Panc1 (cell line): ENCODE results near the gene CSTPP1. TPM values are rescaled to one million over a fixed set of nuclear protein-coding genes. Genes with fewer than 3 reads are reported as not detected.
A peak's percentile ranks its signal among the peaks of the same experiment; 100 is the strongest.

Experiments used
- ATAC-seq: fragments of 200-7000 bp; cut with Tn5 transposase; 2 replicates; pipeline ENCODE4 v1.9.1; 2020; ENCODE audit warnings: mild to moderate bottlenecking, moderate library complexity
- BruUV-seq: library from RNA; stranded (reverse); fragments of 400-500 nt; replicated peaks from 2 replicates; lab custom pipeline; 2021; lab: Mats Ljungman, UMichigan
- CTCF ChIA-PET: fragments of 300-600 bp; sonication (Branson Sonifier 250); formaldehyde crosslinking; loops from one replicate; lab custom pipeline; 2022; ENCODE audit warnings: antibody characterized with exemption; lab: Charles Lee
- POLR2A ChIA-PET: fragments of 300-600 bp; sonication (Branson Sonifier 250); formaldehyde crosslinking; loops from one replicate; lab custom pipeline; 2022; ENCODE audit warnings: antibody characterized with exemption; lab: Charles Lee
- DNase-seq: peaks from one replicate; pipeline ENCODE4 v3.0.0-alpha.2; 2010; ENCODE audit warnings: low read depth, low spot score
- H3K27ac ChIP-seq: 2 replicates; pipeline ENCODE4 v1.5.1; 2011; ENCODE audit warnings: mild to moderate bottlenecking, low read length, inconsistent platforms
- H3K27me3 ChIP-seq: fragments of 200-500 bp; sonication (Bioruptor generic); 2 replicates; pipeline ENCODE4 v1.6.0; 2014; ENCODE audit warnings: low read length, inconsistent platforms; ENCODE audit not compliant: control insufficient read depth, insufficient read depth
- H3K36me3 ChIP-seq: fragments of 200-500 bp; sonication (Bioruptor generic); 2 replicates; pipeline ENCODE4 v1.5.1; 2014; ENCODE audit warnings: inconsistent platforms, mild to moderate bottlenecking, low read length, moderate library complexity; ENCODE audit not compliant: control insufficient read depth, insufficient read depth
- H3K4me1 ChIP-seq: 2 replicates; pipeline ENCODE4 v1.5.1; 2011; ENCODE audit warnings: inconsistent platforms, mild to moderate bottlenecking, low read length, moderate library complexity; ENCODE audit not compliant: control insufficient read depth, insufficient read depth
- H3K4me3 ChIP-seq, 2 experiments: 2 replicates each; pipeline ENCODE4 v1.5.1; 2011 to 2012; ENCODE audit warnings: low read depth in 2 of 2, low read length in 2 of 2, mild to moderate bottlenecking in 2 of 2, inconsistent platforms in 1 of 2, moderate library complexity in 1 of 2
- H3K9me3 ChIP-seq: fragments of 200-500 bp; sonication (Bioruptor generic); 2 replicates; pipeline ENCODE4 v1.5.1; 2014; ENCODE audit warnings: low read depth, mild to moderate bottlenecking, inconsistent platforms, low read length, moderate library complexity; ENCODE audit not compliant: control insufficient read depth, insufficient read depth
- CTCF ChIP-seq: fragments of 450-650 bp; IDR thresholded peaks from 2 replicates; pipeline ENCODE4 v1.5.1; 2017; ENCODE audit warnings: mild to moderate bottlenecking
- POLR2AphosphoS5 ChIP-seq: IDR thresholded peaks from 2 replicates; pipeline ENCODE4 v1.6.1; 2012; ENCODE audit warnings: mild to moderate bottlenecking, low read depth, low read length, moderate library complexity
- SIN3A ChIP-seq: IDR thresholded peaks from 2 replicates; pipeline ENCODE4 v1.6.1; 2012; ENCODE audit warnings: low read depth, mild to moderate bottlenecking, low read length, moderate library complexity, borderline replicate concordance; ENCODE audit not compliant: insufficient read depth
- TCF7L2 ChIP-seq: IDR thresholded peaks from 2 replicates; pipeline ENCODE4 v1.6.1; 2011; ENCODE audit warnings: mild to moderate bottlenecking, low read depth, low read length, inconsistent platforms
- in situ Hi-C: cut with HindIII; loops from 2 replicates; pipeline ENCODE4 v1.10.0; 2016; ENCODE audit warnings: low sequenced_read_pairs, low pct_unique_long_range_greater_than_20kb
- intact Hi-C: fragments of 100-400 bp; cut with micrococcal nuclease; formaldehyde crosslinking; loops from one replicate; pipeline ENCODE4 v1.10.0; 2022; ENCODE audit not compliant: unreplicated experiment
- total RNA-seq: library from RNA; stranded (reverse); gene quantifications from one replicate; pipeline ENCODE4 v1.2.1, GENCODE V29; 2021; ENCODE audit not compliant: unreplicated experiment
- TF ChIP-seq, protein P1 (sequence below), 2 experiments: IDR thresholded peaks; 2 replicates each; pipeline ENCODE4 v1.6.1; 2011 to 2012; ENCODE audit warnings: low read depth in 2 of 2, control low read depth in 1 of 2, low read length in 1 of 2, mild to moderate bottlenecking in 1 of 2, moderate library complexity in 1 of 2; ENCODE audit not compliant: insufficient read depth in 1 of 2

CSTPP1 gene
- total RNA-seq, 1 experiment from 2014 or later = 29.0 TPM

GRCh38 chr11:46916286-46917108 is 20.1 kb upstream of the CSTPP1 start:
- H3K4me3 ChIP-seq = peak overlapping the region; percentile 52 to 59
- peak overlapping the region; percentile 53 for H3K27ac ChIP-seq
- DNase-seq (no peak), ATAC-seq (peak; percentile 81)
- no peaks in the 10 kb centered on the region for H3K27me3 ChIP-seq
- in situ Hi-C loops (no loop called here), intact Hi-C loops (no loop called here)
- peaks cover 28% of the 10 kb centered on the region for H3K4me1 ChIP-seq
- ChIA-PET POLR2A (no interaction called here), CTCF (interaction anchor here (0.7 to 2.0 kb wide), 4 partner anchors 20 to 867 kb away, joined by 3 to 23 read pairs (median 4); partner anchors contain the start of gene CSTPP1)
- BruUV-seq = TSS peak; percentile 46
- TF ChIP-seq TCF7L2 (no peak), CTCF (peak; percentile 13; the same call in 1 of the 2 replicates)
- H3K9me3 ChIP-seq = no peaks in the 10 kb centered on the region
- no peaks in the 10 kb centered on the region for H3K36me3 ChIP-seq

DNA sequence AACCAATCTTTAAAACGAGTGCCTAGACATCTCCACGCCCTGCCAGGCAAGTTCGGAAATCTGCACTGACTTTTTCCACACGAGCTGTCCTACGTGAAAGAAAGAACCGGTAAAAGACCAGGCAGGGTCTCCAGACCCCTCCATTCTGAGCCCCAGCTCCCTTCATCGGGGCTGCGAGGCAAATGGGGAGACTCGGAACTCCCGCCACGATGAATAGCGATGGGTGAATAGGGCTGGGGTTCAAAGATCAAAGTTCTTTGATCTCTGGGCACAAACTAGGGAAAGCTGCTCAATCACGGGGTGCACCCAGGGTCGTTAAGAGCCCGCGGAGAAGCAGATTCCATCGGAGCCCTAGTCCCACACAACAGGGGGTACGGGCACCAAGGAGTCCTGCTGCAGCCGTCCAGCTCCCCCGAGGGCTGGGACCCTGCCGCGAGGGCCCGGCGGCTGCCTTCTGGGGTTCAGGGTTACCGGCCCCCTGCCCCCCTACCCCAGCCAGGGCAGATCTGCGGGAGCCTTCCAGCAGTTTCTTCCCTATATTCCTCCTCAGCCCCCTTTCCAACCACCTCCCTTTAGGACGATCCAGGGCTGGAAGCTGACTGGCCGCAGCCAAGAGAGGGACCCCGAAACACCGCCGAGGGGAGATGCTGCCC is 19.3 kb upstream of the CSTPP1 start:
- no peaks in the 10 kb centered on the region for H3K36me3 ChIP-seq
- H3K27ac ChIP-seq = peak overlapping the region; percentile 53
- no TSS peak for BruUV-seq
- H3K4me1 ChIP-seq = peaks cover 27% of the 10 kb centered on the region
- peak overlapping the region; percentile 52 to 59 for H3K4me3 ChIP-seq
- H3K27me3 ChIP-seq = no peaks in the 10 kb centered on the region
- in situ Hi-C loops = no loop called here
- peak; percentile 10 for ATAC-seq
- DNase-seq = no peak
- H3K9me3 ChIP-seq = no peaks in the 10 kb centered on the region
- CTCF ChIA-PET = interaction anchor here (0.7 to 2.0 kb wide), 2 partner anchors 235 to 276 kb away, joined by 4 to 23 read pairs; no protein-coding TSS in a partner anchor
- POLR2A ChIA-PET = no interaction called here
- intact Hi-C loops = no loop called here
- TF ChIP-seq, protein P1, sequence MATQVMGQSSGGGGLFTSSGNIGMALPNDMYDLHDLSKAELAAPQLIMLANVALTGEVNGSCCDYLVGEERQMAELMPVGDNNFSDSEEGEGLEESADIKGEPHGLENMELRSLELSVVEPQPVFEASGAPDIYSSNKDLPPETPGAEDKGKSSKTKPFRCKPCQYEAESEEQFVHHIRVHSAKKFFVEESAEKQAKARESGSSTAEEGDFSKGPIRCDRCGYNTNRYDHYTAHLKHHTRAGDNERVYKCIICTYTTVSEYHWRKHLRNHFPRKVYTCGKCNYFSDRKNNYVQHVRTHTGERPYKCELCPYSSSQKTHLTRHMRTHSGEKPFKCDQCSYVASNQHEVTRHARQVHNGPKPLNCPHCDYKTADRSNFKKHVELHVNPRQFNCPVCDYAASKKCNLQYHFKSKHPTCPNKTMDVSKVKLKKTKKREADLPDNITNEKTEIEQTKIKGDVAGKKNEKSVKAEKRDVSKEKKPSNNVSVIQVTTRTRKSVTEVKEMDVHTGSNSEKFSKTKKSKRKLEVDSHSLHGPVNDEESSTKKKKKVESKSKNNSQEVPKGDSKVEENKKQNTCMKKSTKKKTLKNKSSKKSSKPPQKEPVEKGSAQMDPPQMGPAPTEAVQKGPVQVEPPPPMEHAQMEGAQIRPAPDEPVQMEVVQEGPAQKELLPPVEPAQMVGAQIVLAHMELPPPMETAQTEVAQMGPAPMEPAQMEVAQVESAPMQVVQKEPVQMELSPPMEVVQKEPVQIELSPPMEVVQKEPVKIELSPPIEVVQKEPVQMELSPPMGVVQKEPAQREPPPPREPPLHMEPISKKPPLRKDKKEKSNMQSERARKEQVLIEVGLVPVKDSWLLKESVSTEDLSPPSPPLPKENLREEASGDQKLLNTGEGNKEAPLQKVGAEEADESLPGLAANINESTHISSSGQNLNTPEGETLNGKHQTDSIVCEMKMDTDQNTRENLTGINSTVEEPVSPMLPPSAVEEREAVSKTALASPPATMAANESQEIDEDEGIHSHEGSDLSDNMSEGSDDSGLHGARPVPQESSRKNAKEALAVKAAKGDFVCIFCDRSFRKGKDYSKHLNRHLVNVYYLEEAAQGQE (IDR thresholded peaks at IDR 0.05; ENCODE audit: insufficient read depth in 1 of 2, low read depth in 2 of 2, low read length in 1 of 2) = no peak
- peak; percentile 81 for TF ChIP-seq TCF7L2

DNA sequence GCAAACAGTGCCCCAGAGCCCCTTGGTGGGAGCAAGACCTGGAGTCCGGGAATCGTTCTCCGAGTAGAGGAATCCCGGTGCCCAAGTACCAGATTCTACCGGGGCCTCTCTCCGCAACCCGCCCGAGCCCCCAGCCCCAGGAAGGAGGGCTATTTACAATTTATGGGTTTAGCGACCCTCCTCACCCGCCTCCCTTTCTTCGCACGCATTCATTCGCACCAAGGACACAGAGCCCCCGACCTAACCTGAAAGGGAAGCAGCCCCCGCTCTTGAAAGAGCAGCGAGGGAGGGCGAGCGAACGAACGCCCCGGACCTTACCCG is 18.8 kb upstream of the CSTPP1 start:
- BruUV-seq = no TSS peak
- intact Hi-C loops = no loop called here
- POLR2A ChIA-PET = no interaction called here

More for the DNA sequence above, 18.8 kb upstream of the CSTPP1 start:
- in situ Hi-C loops = no loop called here
- ATAC-seq (no peak), DNase-seq (no peak)
- no peaks in the 10 kb centered on the region for H3K9me3 ChIP-seq
- peak overlapping the region; percentile 45 for H3K27ac ChIP-seq
- peaks cover 23% of the 10 kb centered on the region for H3K4me1 ChIP-seq
- TF ChIP-seq CTCF (no peak), POLR2AphosphoS5 (no peak), TCF7L2 (no peak), SIN3A (no peak)
- TF ChIP-seq, protein P1 (IDR thresholded peaks at IDR 0.05; ENCODE audit: insufficient read depth in 1 of 2, low read depth in 2 of 2, low read length in 1 of 2) = no peak
- H3K27me3 ChIP-seq = no peaks in the 10 kb centered on the region
- H3K36me3 ChIP-seq = no peaks in the 10 kb centered on the region
- H3K4me3 ChIP-seq = peak overlapping the region; percentile 52 to 59
- CTCF ChIA-PET = interaction anchor here (2.0 kb wide), 1 partner anchor 235 kb away, joined by 23 read pairs; no protein-coding TSS in a partner anchor
